ENCODE measurements around the gene BLOC1S6. TPM values are rescaled to one million over a fixed set of nuclear protein-coding genes. Genes with fewer than 3 reads are reported as not detected.

BLOC1S6 gene
- total and polyA plus RNA-seq, 2 of the 8 experiments (the other 6 are each of a cell fraction or from before 2014, with no cell fraction given), result 4.5 to 28.8 TPM

GRCh38 chr15:45650889-45651525 is 63.8 kb downstream of the BLOC1S6 start:
- Histone ChIP-seq H3K23ac (ENCODE audit: insufficient read length) (no peak overlapping the region), H3K23me2 (ENCODE audit: low read depth, low read length) (no peaks in the 10 kb centered on the region), H3K9ac (replicated peaks in 1 of 4; ENCODE audit: extremely low read depth in 1 of 4, low read depth in 3 of 4, low read length in 3 of 4) (no peak overlapping the region), H3K4ac (replicated peaks; ENCODE audit: insufficient read length, low read depth, low read length) (no peak overlapping the region), H3K36me3 (ENCODE audit: control insufficient read depth in 2 of 4, insufficient read depth in 4 of 4, low read length in 3 of 4) (no peaks in the 10 kb centered on the region), H4K5ac (ENCODE audit: insufficient read length, low read depth, low read length) (no peak overlapping the region), H2AK5ac (ENCODE audit: low read depth, low read length) (no peak overlapping the region), H3K4me1 (replicated peaks in 1 of 4; ENCODE audit: control insufficient read depth in 3 of 4, insufficient read depth in 4 of 4, low read length in 3 of 4) (no peaks in the 10 kb centered on the region), H3K14ac (ENCODE audit: insufficient read length) (no peak overlapping the region), H4K8ac (ENCODE audit: extremely low read depth, insufficient read depth, low read length) (no peak overlapping the region), H3K27ac (ENCODE audit: low read depth, low read length) (no peak overlapping the region), H3K79me2 (ENCODE audit: control insufficient read depth in 1 of 2, insufficient read depth in 2 of 2, low read length in 2 of 2) (no peaks in the 10 kb centered on the region), H2BK15ac (ENCODE audit: low read length) (no peak overlapping the region), H2BK20ac (ENCODE audit: low read length) (no peak overlapping the region), H2BK5ac (ENCODE audit: low read depth, low read length) (no peak overlapping the region), H3K79me1 (ENCODE audit: low read depth, low read length) (no peaks in the 10 kb centered on the region), H4K91ac (replicated peaks; ENCODE audit: insufficient read length, low read length) (no peak overlapping the region), H3K9me3 (ENCODE audit: insufficient read depth in 2 of 2, low read depth in 1 of 2, low read length in 1 of 2) (peaks cover 0 to 2% of the 10 kb centered on the region in 2 experiments; a peak in 1 of 4 replicates), H2BK12ac (ENCODE audit: low read depth, low read length) (no peak overlapping the region), H3K56ac (replicated peaks; ENCODE audit: insufficient read length, low read depth, low read length) (no peak overlapping the region), H3K4me3 (ENCODE audit: extremely low read depth in 1 of 4, insufficient read depth in 2 of 4, low read depth in 3 of 4, low read length in 4 of 4) (no peak overlapping the region), H2AFZ (ENCODE audit: low read length) (no peak overlapping the region), H3K27me3 (replicated peaks in 1 of 4; ENCODE audit: control insufficient read depth in 3 of 4, extremely low read depth in 1 of 4, insufficient read depth in 3 of 4, low read length in 3 of 4) (no peaks in the 10 kb centered on the region), H2BK120ac (replicated peaks; ENCODE audit: low read depth, low read length) (no peak overlapping the region), H4K20me1 (replicated peaks in 1 of 2; ENCODE audit: control insufficient read depth in 1 of 2, insufficient read depth in 2 of 2, low read length in 2 of 2) (no peaks in the 10 kb centered on the region), H3K18ac (ENCODE audit: extremely low read depth, low read length) (no peak overlapping the region), H3K4me2 (ENCODE audit: insufficient read depth in 1 of 2, low read depth in 2 of 2, low read length in 2 of 2) (no peak overlapping the region)
- 90% methylated on average over 19 of the region's 35 CpGs; no CpG with 5 or more reads in 1 of the 2 experiments for WGBS, 2 experiments (ENCODE audit: extremely low coverage in 1 of 2, insufficient coverage in 1 of 2, insufficient read length in 1 of 2, insufficient replicate concordance in 2 of 2, low coverage in 1 of 2, low lambda C conversion rate in 2 of 2, missing lambda C conversion rate in 1 of 2)
- POLR2A ChIA-PET (ENCODE audit: partially characterized antibody), result interaction anchor here (1.0 kb wide), 1 partner anchor 9 kb away, joined by 3 read pairs; no protein-coding TSS in a partner anchor
- FAIRE-seq (no peak), DNase-seq (ENCODE audit: low read depth in 1 of 2, low spot score in 2 of 2) (no peak)
- CTCF ChIA-PET (ENCODE audit: partially characterized antibody), result interaction anchor here (0.6 to 1.2 kb wide), 4 partner anchors 9 to 380 kb away, joined by 3 to 4 read pairs (median 3); no protein-coding TSS in a partner anchor
- TF ChIP-seq RAD21 (IDR thresholded peaks at IDR 0.05 in 1 of 2, conservative IDR thresholded peaks at IDR 0.05 in 1 of 2; ENCODE audit: low read depth in 2 of 2, low read length in 2 of 2) (no peak), BRCA1 (IDR thresholded peaks at IDR 0.05; ENCODE audit: low read depth, low read length) (no peak), TAF1 (IDR thresholded peaks at IDR 0.05; ENCODE audit: low read depth, low read length) (no peak), MAX (IDR thresholded peaks at IDR 0.05) (no peak), ATF2 (IDR thresholded peaks at IDR 0.05; ENCODE audit: low read length) (no peak), EGR1 (IDR thresholded peaks at IDR 0.05; ENCODE audit: borderline replicate concordance, low read depth, low read length) (no peak), HDAC2 (IDR thresholded peaks at IDR 0.05; ENCODE audit: borderline replicate concordance in 1 of 2, low read depth in 2 of 2, low read length in 2 of 2) (no peak), CHD1 (IDR thresholded peaks at IDR 0.05; ENCODE audit: low read depth, low read length) (no peak), CREB1 (IDR thresholded peaks at IDR 0.05) (no peak), NRF1 (IDR thresholded peaks at IDR 0.05; ENCODE audit: low read depth, low read length) (no peak), KDM1A (IDR thresholded peaks at IDR 0.05; ENCODE audit: borderline replicate concordance, low read length) (no peak)

All from H1 (cell line).